Type B pancreatic cell (in vitro differentiated cells): ENCODE results near the gene XXYLT1. TPM values are rescaled to one million over a fixed set of nuclear protein-coding genes. Genes with fewer than 3 reads are reported as not detected.
"Not testable (repeated sequence)": the region's sequence is repeated elsewhere in the genome, so short reads cannot be mapped to it uniquely, and the experiment has no call there.

Experiments
- DNase-seq: peaks from one replicate; pipeline ENCODE4 v3.0.0; 2021; ENCODE audit warnings: mixed read lengths; ENCODE audit not compliant: unreplicated experiment; ENCODE audit errors: extremely low spot score
- H3K27ac Mint-ChIP-seq: 2 replicates; pipeline ENCODE4 v1.8.0; 2021; ENCODE audit warnings: mild to moderate bottlenecking, mixed read lengths
- H3K27me3 Mint-ChIP-seq: 2 replicates; pipeline ENCODE4 v1.8.0; 2021; ENCODE audit warnings: mixed read lengths
- H3K36me3 Mint-ChIP-seq: 2 replicates; pipeline ENCODE4 v1.8.0; 2021; ENCODE audit warnings: mixed read lengths
- H3K4me1 Mint-ChIP-seq: one replicate; pipeline ENCODE4 v1.8.0; 2021; ENCODE audit warnings: mixed read lengths; ENCODE audit not compliant: unreplicated experiment
- H3K4me3 Mint-ChIP-seq: 2 replicates; pipeline ENCODE4 v1.8.0; 2021; ENCODE audit warnings: mild to moderate bottlenecking, mixed read lengths
- H3K9me3 Mint-ChIP-seq: 2 replicates; pipeline ENCODE4 v1.8.0; 2021; ENCODE audit warnings: mixed read lengths
- total RNA-seq: library from RNA; stranded (reverse); gene quantifications from 2 replicates; pipeline ENCODE4 v1.2.1, GENCODE V29; 2021; ENCODE audit warnings: low replicate concordance
- TF ChIP-seq, protein P1 (sequence below): fragments of 200-600 bp; sonication (generic); conservative IDR thresholded peaks from 2 replicates; pipeline ENCODE4 v1.5.0; 2021; ENCODE audit warnings: antibody characterized with exemption, mild to moderate bottlenecking

XXYLT1 gene
- total RNA-seq, 1 donor from 2014 or later: 27.0 TPM

DNA sequence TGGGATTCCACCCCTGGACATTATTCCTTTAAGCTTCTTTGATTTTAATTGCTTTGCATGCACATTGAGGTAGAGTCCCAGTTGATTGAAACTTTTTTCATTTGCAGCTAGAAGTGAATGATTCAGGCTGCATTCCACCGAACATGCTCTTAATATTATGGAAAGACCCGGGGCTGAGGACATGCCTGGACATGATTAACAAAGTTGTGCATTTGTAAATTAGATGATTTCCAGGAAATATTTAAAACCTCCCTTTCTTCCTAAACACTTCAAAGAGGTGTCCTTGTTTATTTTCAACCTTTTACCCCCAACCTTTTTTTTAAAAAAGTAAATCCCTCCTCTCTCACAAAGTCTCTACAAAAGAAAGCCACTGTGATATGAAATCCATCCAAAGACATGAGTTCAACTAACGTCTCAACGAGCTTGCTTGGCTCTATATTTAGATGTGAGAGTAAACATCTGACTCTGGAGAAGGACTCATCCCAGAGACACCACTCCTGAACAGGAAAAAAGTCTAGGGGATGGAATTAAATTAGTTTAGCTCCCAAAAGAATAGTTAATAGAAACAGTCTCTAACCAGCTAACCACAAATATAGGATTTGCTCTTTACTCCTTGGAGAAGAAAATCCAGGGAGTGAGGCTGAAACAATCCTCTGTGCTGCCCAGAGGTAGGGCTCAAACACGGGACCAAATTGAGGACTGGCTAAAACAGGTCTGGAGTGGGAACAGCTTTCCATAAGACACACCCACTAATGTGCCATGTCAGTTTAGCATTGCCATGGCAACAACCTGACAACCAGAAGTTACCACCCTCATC lies 83.1 kb downstream of the XXYLT1 start:
- peaks cover 17% of the 10 kb centered on the region for H3K9me3 Mint-ChIP-seq
- no peaks in the 10 kb centered on the region for H3K27me3 Mint-ChIP-seq
- TF ChIP-seq, protein P1, sequence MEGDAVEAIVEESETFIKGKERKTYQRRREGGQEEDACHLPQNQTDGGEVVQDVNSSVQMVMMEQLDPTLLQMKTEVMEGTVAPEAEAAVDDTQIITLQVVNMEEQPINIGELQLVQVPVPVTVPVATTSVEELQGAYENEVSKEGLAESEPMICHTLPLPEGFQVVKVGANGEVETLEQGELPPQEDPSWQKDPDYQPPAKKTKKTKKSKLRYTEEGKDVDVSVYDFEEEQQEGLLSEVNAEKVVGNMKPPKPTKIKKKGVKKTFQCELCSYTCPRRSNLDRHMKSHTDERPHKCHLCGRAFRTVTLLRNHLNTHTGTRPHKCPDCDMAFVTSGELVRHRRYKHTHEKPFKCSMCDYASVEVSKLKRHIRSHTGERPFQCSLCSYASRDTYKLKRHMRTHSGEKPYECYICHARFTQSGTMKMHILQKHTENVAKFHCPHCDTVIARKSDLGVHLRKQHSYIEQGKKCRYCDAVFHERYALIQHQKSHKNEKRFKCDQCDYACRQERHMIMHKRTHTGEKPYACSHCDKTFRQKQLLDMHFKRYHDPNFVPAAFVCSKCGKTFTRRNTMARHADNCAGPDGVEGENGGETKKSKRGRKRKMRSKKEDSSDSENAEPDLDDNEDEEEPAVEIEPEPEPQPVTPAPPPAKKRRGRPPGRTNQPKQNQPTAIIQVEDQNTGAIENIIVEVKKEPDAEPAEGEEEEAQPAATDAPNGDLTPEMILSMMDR: no peak
- H3K36me3 Mint-ChIP-seq: peaks cover 19% of the 10 kb centered on the region
- H3K4me1 Mint-ChIP-seq: peaks cover 47% of the 10 kb centered on the region
- peak overlapping the region; percentile 91 for H3K27ac Mint-ChIP-seq
- no peak for DNase-seq
- peak overlapping the region; percentile 55 for H3K4me3 Mint-ChIP-seq

DNA sequence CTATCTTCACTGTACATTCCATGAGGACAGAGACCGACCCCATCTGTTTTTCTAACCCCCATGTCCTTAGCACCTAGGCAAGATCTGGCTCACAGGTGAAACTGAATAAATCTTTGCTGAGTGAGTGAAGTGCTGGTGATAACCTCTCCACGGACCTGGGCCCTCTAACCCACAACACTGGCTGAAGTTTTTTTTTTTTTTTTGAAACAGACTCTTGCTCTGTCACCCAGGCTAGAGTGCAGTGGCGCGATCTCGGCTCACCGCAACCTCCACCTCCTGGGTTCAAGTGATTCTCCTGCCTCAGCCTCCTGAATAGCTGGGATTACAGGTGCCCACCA lies 84.3 kb downstream of the XXYLT1 start:
- Mint-ChIP-seq H3K9me3 (peaks cover 15% of the 10 kb centered on the region), H3K36me3 (peaks cover 16% of the 10 kb centered on the region), H3K27ac (peak overlapping the region; percentile 96), H3K4me3 (peak overlapping the region; percentile 29), H3K4me1 (peaks cover 58% of the 10 kb centered on the region)
- not testable (repeated sequence) for H3K27me3 Mint-ChIP-seq, DNase-seq

DNA sequence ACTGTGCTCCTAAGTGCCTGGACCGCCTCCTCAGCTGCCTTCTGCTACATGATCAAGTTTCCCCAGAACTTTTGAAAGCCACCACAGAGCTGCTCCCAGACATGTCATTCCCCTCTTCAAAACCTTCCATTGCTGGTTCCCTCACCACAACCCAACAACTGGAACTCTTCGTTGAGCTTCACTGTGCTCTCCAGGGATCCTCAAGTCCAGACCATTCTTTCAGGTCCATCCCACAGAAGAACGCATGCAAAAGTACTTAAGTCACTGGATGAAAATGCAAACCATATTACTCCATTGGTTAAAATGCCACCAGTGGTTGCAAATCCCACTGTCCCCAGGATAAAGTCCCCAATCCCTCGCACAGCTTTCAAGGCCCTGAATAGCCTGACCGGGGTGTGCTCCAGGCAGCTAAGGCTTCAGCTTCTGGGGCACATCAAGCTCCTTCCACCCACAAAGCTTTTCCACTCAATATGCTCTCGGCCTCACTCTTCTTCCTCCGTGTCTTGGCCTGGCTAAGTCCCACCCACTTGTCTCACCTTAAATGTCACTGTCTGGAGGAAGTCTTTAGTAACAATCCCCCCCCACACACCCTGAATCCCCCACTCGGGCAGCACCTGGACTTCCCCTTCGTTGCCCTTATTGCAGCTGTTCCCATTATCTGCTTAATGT lies 84.8 kb downstream of the XXYLT1 start:
- peaks cover 58% of the 10 kb centered on the region for H3K4me1 Mint-ChIP-seq
- H3K4me3 Mint-ChIP-seq: peak overlapping the region; percentile 46

DNA sequence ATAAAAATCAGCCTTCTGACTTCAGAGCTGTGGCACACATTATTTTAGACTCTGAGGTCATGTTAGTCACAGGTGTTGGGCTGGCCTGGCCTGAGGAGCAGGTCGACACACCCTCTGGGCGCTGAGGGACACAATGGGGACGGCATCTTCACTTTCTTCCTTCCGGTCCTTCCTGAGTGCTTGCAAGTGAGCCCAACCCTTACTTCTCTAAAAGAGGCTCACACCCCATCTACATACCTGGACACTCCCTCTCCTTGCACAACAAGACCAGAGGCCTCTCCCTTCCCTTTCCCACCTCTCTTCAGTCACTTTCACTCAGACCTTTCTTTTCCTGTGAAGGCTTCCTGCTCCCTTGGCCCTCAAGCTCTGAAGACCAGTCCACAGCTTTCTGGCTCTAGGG lies 85.4 kb downstream of the XXYLT1 start:
- H3K27ac Mint-ChIP-seq: peak overlapping the region; percentile 96
- peak overlapping the region; percentile 46 for H3K4me3 Mint-ChIP-seq
- H3K36me3 Mint-ChIP-seq: peaks cover 12% of the 10 kb centered on the region
- TF ChIP-seq, protein P1: no peak
- peaks cover 11% of the 10 kb centered on the region for H3K9me3 Mint-ChIP-seq
- no peak for DNase-seq
- no peaks in the 10 kb centered on the region for H3K27me3 Mint-ChIP-seq
- peaks cover 58% of the 10 kb centered on the region for H3K4me1 Mint-ChIP-seq

More for the DNA sequence above, 84.8 kb downstream of the XXYLT1 start:
- no peaks in the 10 kb centered on the region for H3K27me3 Mint-ChIP-seq
- peak overlapping the region; percentile 96 for H3K27ac Mint-ChIP-seq
- peaks cover 12% of the 10 kb centered on the region for H3K36me3 Mint-ChIP-seq
- TF ChIP-seq, protein P1: no peak
- DNase-seq: no peak
- peaks cover 11% of the 10 kb centered on the region for H3K9me3 Mint-ChIP-seq

DNA sequence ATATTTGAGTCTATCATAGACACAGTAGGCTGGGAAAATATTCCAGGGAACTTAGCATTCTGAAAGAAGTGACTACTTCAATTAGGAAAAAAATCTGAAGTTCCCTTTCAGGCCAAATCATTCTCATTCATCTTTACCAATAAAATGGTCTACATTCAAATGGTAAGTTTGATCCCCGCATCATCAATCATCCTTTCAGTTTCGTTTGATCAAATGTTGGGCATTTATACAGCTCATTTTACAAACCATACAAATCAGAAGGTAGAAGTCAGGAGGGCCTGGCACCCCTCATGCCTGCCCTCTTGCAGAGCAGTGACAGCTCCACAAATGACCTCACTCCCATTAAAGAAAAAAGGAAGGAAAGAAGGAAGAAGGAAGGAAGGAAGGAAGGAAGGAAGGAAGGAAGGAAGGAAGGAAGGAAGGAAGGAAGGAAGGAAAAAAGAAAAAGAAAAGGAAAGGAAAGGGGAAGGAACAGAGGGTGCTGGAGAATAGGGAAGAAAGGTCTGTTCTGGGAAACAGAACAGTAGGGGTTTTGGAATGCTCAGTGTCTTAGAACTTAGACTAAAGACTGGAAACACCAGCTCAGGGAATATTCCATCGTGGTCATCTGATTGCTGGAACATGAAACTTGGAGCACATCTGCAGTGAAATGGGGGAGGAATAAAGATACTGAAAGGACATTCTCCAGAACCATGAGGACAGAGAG lies 86.1 kb downstream of the XXYLT1 start:
- Mint-ChIP-seq H3K9me3 (peaks cover 10% of the 10 kb centered on the region), H3K4me3 (no peak overlapping the region), H3K27ac (peak overlapping the region; percentile 96), H3K4me1 (peaks cover 58% of the 10 kb centered on the region), H3K36me3 (peaks cover 12% of the 10 kb centered on the region), H3K27me3 (no peaks in the 10 kb centered on the region)
- DNase-seq: no peak
- TF ChIP-seq, protein P1: no peak
